Mammary epithelial cell (primary cell): Measurements from ENCODE around the gene ADAM12.

Experiments
- EZH2 ChIP-seq: IDR thresholded peaks from 2 replicates; pipeline ENCODE4 v1.6.1; 2012; ENCODE audit warnings: low read length, inconsistent platforms, borderline replicate concordance
- TF ChIP-seq, protein P1 (sequence below), 2 donors: IDR thresholded peaks in 1 of 2; conservative IDR thresholded peaks in 1 of 2; 2 replicates each; pipeline ENCODE4 v1.5.1; 2011 to 2012; ENCODE audit warnings: inconsistent platforms in 2 of 2, low read length in 2 of 2, mild to moderate bottlenecking in 2 of 2, control low read depth in 1 of 2, low read depth in 1 of 2; ENCODE audit not compliant: insufficient read depth in 1 of 2; ENCODE audit errors: extremely low read depth in 1 of 2

DNA sequence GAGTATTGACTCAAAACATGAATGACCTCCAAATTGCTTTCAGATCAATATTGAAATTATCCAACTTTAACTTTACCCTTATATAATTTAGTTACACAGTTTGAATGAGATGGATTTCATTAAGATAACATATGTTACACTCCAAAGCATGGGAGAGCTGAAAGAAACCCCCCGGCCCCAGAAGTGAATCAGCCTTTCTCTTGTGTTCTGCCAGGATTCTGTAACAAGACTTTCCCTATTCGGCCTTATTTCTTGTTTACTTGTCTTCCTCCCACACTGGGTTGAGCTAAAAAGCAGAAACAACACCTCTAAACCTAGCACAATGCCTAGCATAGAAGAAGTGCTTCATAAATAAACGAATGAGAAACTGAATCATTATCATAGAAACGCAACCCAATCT is 224.8 kb downstream of the ADAM12 start:
- TF ChIP-seq, protein P1, sequence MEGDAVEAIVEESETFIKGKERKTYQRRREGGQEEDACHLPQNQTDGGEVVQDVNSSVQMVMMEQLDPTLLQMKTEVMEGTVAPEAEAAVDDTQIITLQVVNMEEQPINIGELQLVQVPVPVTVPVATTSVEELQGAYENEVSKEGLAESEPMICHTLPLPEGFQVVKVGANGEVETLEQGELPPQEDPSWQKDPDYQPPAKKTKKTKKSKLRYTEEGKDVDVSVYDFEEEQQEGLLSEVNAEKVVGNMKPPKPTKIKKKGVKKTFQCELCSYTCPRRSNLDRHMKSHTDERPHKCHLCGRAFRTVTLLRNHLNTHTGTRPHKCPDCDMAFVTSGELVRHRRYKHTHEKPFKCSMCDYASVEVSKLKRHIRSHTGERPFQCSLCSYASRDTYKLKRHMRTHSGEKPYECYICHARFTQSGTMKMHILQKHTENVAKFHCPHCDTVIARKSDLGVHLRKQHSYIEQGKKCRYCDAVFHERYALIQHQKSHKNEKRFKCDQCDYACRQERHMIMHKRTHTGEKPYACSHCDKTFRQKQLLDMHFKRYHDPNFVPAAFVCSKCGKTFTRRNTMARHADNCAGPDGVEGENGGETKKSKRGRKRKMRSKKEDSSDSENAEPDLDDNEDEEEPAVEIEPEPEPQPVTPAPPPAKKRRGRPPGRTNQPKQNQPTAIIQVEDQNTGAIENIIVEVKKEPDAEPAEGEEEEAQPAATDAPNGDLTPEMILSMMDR (conservative IDR thresholded peaks at IDR 0.05 in 1 of 2, IDR thresholded peaks at IDR 0.05 in 1 of 2; ENCODE audit: extremely low read depth in 1 of 2, insufficient read depth in 1 of 2, low read depth in 1 of 2, low read length in 2 of 2), result no peak
- TF ChIP-seq EZH2, result no peak
